Thoracic aorta (tissue), 2 donors: ENCODE data around the gene SPINT3. TPM values are rescaled to one million over a fixed set of nuclear protein-coding genes. Genes with fewer than 3 reads are reported as not detected.

Experiments
- ATAC-seq: fragments of 150-250 bp; one replicate; pipeline ENCODE4 v1.8.0; 2017; ENCODE audit warnings: low read depth; ENCODE audit not compliant: insufficient number of reproducible peaks, low FRiP score
- DNase-seq: peaks from one replicate; pipeline ENCODE4 v3.0.0-alpha.2; 2020; ENCODE audit warnings: low spot score
- H3K27ac ChIP-seq, 2 donors: fragments of 200-600 bp; sonication (generic); 1 replicate in 1 of 2; 2 replicates in 1 of 2; pipeline ENCODE4 v1.5.1; 2016; ENCODE audit warnings: mild to moderate bottlenecking in 2 of 2, moderate library complexity in 2 of 2
- H3K27me3 ChIP-seq: fragments of 200-600 bp; sonication (generic); replicated peaks from 2 replicates; pipeline ENCODE4 v1.6.0; 2016; ENCODE audit warnings: mild to moderate bottlenecking; ENCODE audit not compliant: insufficient read depth
- H3K36me3 ChIP-seq: fragments of 200-600 bp; sonication (generic); one replicate; pipeline ENCODE4 v1.5.1; 2016
- H3K4me1 ChIP-seq, 2 donors: fragments of 200-600 bp; sonication (generic); 1 replicate in 1 of 2; 2 replicates in 1 of 2; pipeline versions ENCODE4 v1.5.1 to v1.6.0; 2016; ENCODE audit warnings: low read depth in 2 of 2, mild to moderate bottlenecking in 1 of 2; ENCODE audit not compliant: control insufficient read depth in 1 of 2
- H3K4me3 ChIP-seq: fragments of 200-600 bp; sonication (generic); 2 replicates; pipeline ENCODE4 v1.5.1; 2016; ENCODE audit warnings: mild to moderate bottlenecking
- H3K9me3 ChIP-seq: fragments of 200-600 bp; sonication (generic); 2 replicates; pipeline ENCODE4 v1.5.1; 2016
- total RNA-seq, 2 donors: library from RNA; depleted of rRNA; stranded (reverse); fragments of >200 nt; gene quantifications; one replicate each; pipeline versions ENCODE4 v1.1.0 to v1.2.3, GENCODE V29; 2016
- TF ChIP-seq, protein P1 (sequence below): fragments of 200-600 bp; sonication (generic); IDR thresholded peaks from one replicate; pipeline ENCODE4 v1.5.1; 2019; ENCODE audit warnings: antibody characterized with exemption

SPINT3 gene
- total RNA-seq = not detected

DNA sequence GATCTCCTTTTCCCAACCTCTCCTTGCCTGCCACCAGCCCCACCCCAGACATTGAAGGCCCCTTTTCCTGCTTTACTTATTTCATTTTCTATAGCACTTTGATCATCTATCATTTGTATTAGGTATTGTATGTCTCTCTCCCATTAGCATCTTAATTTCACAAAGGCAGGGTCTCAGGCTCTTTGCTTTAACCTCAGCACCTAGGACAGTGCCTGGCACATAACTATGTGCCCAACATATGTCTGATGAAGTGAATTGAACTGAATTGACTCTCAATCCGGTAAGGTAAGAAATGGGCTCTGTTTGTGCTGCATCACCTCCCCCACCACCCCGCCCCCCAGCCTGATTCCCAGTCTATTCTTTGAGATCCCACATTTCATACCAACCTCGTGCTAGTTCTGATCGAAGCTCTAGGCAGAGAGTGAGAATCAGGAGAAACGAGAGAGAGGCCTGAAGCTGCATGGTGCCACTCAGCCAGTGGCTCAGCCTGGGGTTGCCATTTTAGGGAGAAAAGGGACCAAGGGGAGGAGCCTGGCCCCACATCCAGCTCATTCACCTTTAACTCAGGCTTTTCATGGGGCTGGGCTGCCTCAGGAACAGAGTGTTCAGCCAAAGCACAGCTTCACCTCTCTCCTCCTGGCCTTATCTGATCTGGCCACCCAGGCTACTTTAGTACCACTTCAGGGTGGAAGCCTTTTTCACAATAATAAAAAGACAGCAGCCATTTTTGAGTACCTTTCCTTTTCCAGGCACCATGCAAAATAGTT, at the start of gene SPINT3:
Gene SPINT3, minus strand, starts transcription at position 476 of the 767 bp plus-strand sequence. Its CDS starts 14 bp downstream, at position 462.
- no peaks in the 10 kb centered on the region for H3K9me3 ChIP-seq
- H3K36me3 ChIP-seq = no peaks in the 10 kb centered on the region
- no peaks in the 10 kb centered on the region for H3K4me1 ChIP-seq
- no peak for DNase-seq
- no peak for ATAC-seq
- no peak within 1 kb of the TSS for H3K4me3 ChIP-seq
- no peak within 1 kb of the TSS for H3K27ac ChIP-seq
- TF ChIP-seq, protein P1, sequence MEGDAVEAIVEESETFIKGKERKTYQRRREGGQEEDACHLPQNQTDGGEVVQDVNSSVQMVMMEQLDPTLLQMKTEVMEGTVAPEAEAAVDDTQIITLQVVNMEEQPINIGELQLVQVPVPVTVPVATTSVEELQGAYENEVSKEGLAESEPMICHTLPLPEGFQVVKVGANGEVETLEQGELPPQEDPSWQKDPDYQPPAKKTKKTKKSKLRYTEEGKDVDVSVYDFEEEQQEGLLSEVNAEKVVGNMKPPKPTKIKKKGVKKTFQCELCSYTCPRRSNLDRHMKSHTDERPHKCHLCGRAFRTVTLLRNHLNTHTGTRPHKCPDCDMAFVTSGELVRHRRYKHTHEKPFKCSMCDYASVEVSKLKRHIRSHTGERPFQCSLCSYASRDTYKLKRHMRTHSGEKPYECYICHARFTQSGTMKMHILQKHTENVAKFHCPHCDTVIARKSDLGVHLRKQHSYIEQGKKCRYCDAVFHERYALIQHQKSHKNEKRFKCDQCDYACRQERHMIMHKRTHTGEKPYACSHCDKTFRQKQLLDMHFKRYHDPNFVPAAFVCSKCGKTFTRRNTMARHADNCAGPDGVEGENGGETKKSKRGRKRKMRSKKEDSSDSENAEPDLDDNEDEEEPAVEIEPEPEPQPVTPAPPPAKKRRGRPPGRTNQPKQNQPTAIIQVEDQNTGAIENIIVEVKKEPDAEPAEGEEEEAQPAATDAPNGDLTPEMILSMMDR = no peak
- no peaks in the 10 kb centered on the region for H3K27me3 ChIP-seq

GRCh38 chr20:45564760-45565276, 49.4 kb upstream of the SPINT3 start:
- Histone ChIP-seq H3K27me3 (no peaks in the 10 kb centered on the region), H3K36me3 (no peaks in the 10 kb centered on the region), H3K9me3 (no peaks in the 10 kb centered on the region), H3K27ac (no peak overlapping the region), H3K4me1 (no peaks in the 10 kb centered on the region), H3K4me3 (no peak overlapping the region)
- no peak for DNase-seq
- TF ChIP-seq, protein P1 = no peak
- no peak for ATAC-seq

DNA sequence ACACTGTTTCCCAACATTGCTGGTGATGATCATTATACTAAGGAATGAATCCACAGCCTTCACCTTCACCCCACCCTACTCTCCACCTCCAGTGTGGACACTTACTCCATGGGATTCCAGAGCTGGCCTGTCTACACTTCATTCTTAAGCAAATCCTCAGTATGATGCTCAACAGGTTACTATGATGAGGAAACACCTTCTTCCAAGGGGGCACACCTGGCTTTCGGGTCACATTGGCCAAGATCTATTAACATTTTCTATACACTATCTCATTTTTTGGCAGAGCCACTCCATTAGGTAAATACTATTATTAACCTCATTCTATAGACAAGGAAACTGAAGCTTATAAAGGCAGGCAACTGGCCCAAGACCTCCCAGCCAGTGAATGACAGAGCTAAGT, 39.8 kb upstream of the SPINT3 start:
- DNase-seq = no peak
- Histone ChIP-seq H3K4me1 (no peaks in the 10 kb centered on the region), H3K27me3 (no peaks in the 10 kb centered on the region), H3K4me3 (no peak overlapping the region), H3K36me3 (no peaks in the 10 kb centered on the region), H3K9me3 (peaks cover 4% of the 10 kb centered on the region), H3K27ac (no peak overlapping the region)
- no peak for ATAC-seq
- TF ChIP-seq, protein P1 = no peak

GRCh38 chr20:45552456-45552855, 37.0 kb upstream of the SPINT3 start:
- TF ChIP-seq, protein P1 = no peak

DNA sequence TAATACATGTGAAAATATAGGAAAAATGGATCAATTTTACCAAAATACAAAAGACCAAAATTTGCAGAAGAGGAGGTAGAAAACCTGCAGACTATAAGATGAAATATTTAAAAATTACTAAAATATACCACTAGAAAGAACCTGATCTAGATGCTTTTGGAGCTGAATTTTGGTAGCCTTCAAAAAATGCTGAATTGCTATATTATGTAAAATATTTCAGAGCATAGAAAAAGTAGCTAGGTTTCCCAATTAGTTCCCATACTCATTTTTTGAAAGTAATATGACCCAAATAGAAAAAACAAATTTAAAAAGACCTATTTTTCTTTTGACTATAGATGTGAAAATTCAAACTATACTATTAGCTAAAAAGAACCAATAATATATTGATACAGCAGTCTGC, 35.3 kb upstream of the SPINT3 start:
- H3K27ac ChIP-seq = no peak overlapping the region
- no peaks in the 10 kb centered on the region for H3K36me3 ChIP-seq
- H3K4me1 ChIP-seq = no peaks in the 10 kb centered on the region
- no peaks in the 10 kb centered on the region for H3K27me3 ChIP-seq
- no peak overlapping the region for H3K4me3 ChIP-seq
- ATAC-seq (no peak), DNase-seq (no peak)
- H3K9me3 ChIP-seq = peaks cover 4% of the 10 kb centered on the region
- TF ChIP-seq, protein P1 = no peak

More at GRCh38 chr20:45552456-45552855, 37.0 kb upstream of the SPINT3 start:
- Histone ChIP-seq H3K4me3 (no peak overlapping the region), H3K9me3 (peaks cover 4% of the 10 kb centered on the region), H3K4me1 (no peaks in the 10 kb centered on the region), H3K27ac (no peak overlapping the region), H3K27me3 (no peaks in the 10 kb centered on the region), H3K36me3 (no peaks in the 10 kb centered on the region)
- ATAC-seq = no peak
- no peak for DNase-seq
